IMR-90 (cell line): ENCODE data around the gene MICAL3. TPM values are rescaled to one million over a fixed set of nuclear protein-coding genes. Genes with fewer than 3 reads are reported as not detected.

Experiments
- ATAC-seq: fragments of 200-7000 bp; cut with Tn5 transposase; 2 replicates; pipeline ENCODE4 v1.9.1; 2020; ENCODE audit warnings: low read depth, mild to moderate bottlenecking, moderate library complexity
- BruUV-seq: library from RNA; stranded (reverse); fragments of 400-500 nt; replicated peaks from 2 replicates; lab custom pipeline; 2021; lab: Mats Ljungman, UMichigan
- CTCF ChIA-PET: fragments of 300-600 bp; formaldehyde crosslinking; extraction: SDS; loops from one replicate; lab custom pipeline; 2021; ENCODE audit warnings: antibody characterized with exemption; lab: Yijun Ruan, JAX
- POLR2A ChIA-PET: fragments of 300-600 bp; sonication (Branson Sonifier 250); formaldehyde crosslinking; loops from one replicate; lab custom pipeline; 2022; ENCODE audit warnings: antibody characterized with exemption; ENCODE audit not compliant: unreplicated experiment; lab: Charles Lee
- DNase-seq: peaks from one replicate; pipeline ENCODE4 v3.0.0; 2013
- H2AFZ ChIP-seq: replicated peaks from 2 replicates; pipeline ENCODE3; 2013; ENCODE audit warnings: low read length, mild to moderate bottlenecking; ENCODE audit not compliant: poor library complexity
- H2AK5ac ChIP-seq: 2 replicates; pipeline ENCODE4 v1.6.1; 2013; ENCODE audit warnings: low read depth, low read length, inconsistent platforms
- H2AK9ac ChIP-seq: replicated peaks from 2 replicates; pipeline ENCODE3; 2013; ENCODE audit warnings: mild to moderate bottlenecking, low read depth, low read length, moderate library complexity; ENCODE audit not compliant: poor library complexity
- H2BK120ac ChIP-seq: 2 replicates; pipeline ENCODE4 v1.6.1; 2013; ENCODE audit warnings: low read depth, low read length, inconsistent platforms
- H2BK15ac ChIP-seq: 3 replicates; pipeline ENCODE4 v1.6.1; 2013; ENCODE audit warnings: low read depth, low read length, inconsistent platforms
- H2BK20ac ChIP-seq: 2 replicates; pipeline ENCODE4 v1.6.1; 2013; ENCODE audit warnings: low read depth, mild to moderate bottlenecking, inconsistent platforms, low read length, moderate library complexity
- H2BK5ac ChIP-seq: 2 replicates; pipeline ENCODE4 v1.6.1; 2013; ENCODE audit warnings: mild to moderate bottlenecking, low read depth, low read length, inconsistent platforms; ENCODE audit not compliant: poor library complexity, severe bottlenecking
- H3K14ac ChIP-seq: replicated peaks from 2 replicates; pipeline ENCODE4 v1.6.1; 2013; ENCODE audit warnings: low read depth, low read length, inconsistent platforms
- H3K18ac ChIP-seq: 2 replicates; pipeline ENCODE4 v1.6.1; 2013; ENCODE audit warnings: low read depth, low read length, control low read depth
- H3K23ac ChIP-seq: 2 replicates; pipeline ENCODE4 v1.6.1; 2013; ENCODE audit warnings: low read depth, low read length, inconsistent platforms
- H3K27ac ChIP-seq: 2 replicates; pipeline ENCODE4 v1.5.1; 2013; ENCODE audit warnings: mild to moderate bottlenecking, control low read depth, low read length; ENCODE audit not compliant: insufficient read depth
- H3K27me3 ChIP-seq: 2 replicates; pipeline ENCODE4 v1.6.1; 2013; ENCODE audit warnings: low read length; ENCODE audit not compliant: control insufficient read depth, insufficient read depth
- H3K36me3 ChIP-seq: 2 replicates; pipeline ENCODE4 v1.6.1; 2013; ENCODE audit warnings: low read length, mixed read lengths; ENCODE audit not compliant: control insufficient read depth, insufficient read depth
- H3K4ac ChIP-seq: 2 replicates; pipeline ENCODE4 v1.6.1; 2013; ENCODE audit warnings: low read depth, low read length, inconsistent platforms
- H3K4me1 ChIP-seq: 2 replicates; pipeline ENCODE4 v1.6.1; 2013; ENCODE audit warnings: low read length, mixed read lengths; ENCODE audit not compliant: control insufficient read depth, insufficient read depth
- H3K4me2 ChIP-seq: 2 replicates; pipeline ENCODE4 v1.6.1; 2013; ENCODE audit warnings: low read depth, mild to moderate bottlenecking, control low read depth, low read length, moderate library complexity
- H3K4me3 ChIP-seq: 2 replicates; pipeline ENCODE4 v1.5.1; 2013; ENCODE audit warnings: low read depth, mild to moderate bottlenecking, control low read depth, low read length, moderate library complexity; ENCODE audit not compliant: insufficient read depth
- H3K56ac ChIP-seq: 2 replicates; pipeline ENCODE4 v1.6.1; 2013; ENCODE audit warnings: low read length, inconsistent platforms; ENCODE audit not compliant: insufficient read depth; ENCODE audit errors: extremely low read depth
- H3K79me1 ChIP-seq, 2 experiments: 2 replicates each; pipeline ENCODE4 v1.6.1; 2013; ENCODE audit warnings: low read length in 2 of 2, inconsistent platforms in 1 of 2, low read depth in 1 of 2
- H3K9ac ChIP-seq: 2 replicates; pipeline ENCODE4 v1.6.1; 2013; ENCODE audit warnings: low read depth, low read length, control low read depth
- H3K9me1 ChIP-seq: 2 replicates; pipeline ENCODE4 v1.6.1; 2013; ENCODE audit warnings: low read length, inconsistent platforms; ENCODE audit not compliant: insufficient read depth
- H3K9me3 ChIP-seq: 2 replicates; pipeline ENCODE4 v1.6.1; 2013; ENCODE audit warnings: low read length; ENCODE audit not compliant: control insufficient read depth, insufficient read depth
- H4K20me1 ChIP-seq: 2 replicates; pipeline ENCODE4 v1.6.1; 2013; ENCODE audit warnings: low read length, inconsistent platforms; ENCODE audit not compliant: insufficient read depth
- H4K5ac ChIP-seq: 2 replicates; pipeline ENCODE4 v1.6.1; 2013; ENCODE audit warnings: mild to moderate bottlenecking, low read depth, low read length, control low read depth
- H4K8ac ChIP-seq, 2 experiments: 2 replicates each; pipeline ENCODE4 v1.6.1; 2013; ENCODE audit warnings: low read depth in 2 of 2, low read length in 2 of 2, control low read depth in 1 of 2, inconsistent platforms in 1 of 2
- H4K91ac ChIP-seq: 2 replicates; pipeline ENCODE4 v1.6.1; 2013; ENCODE audit warnings: low read depth, low read length, inconsistent platforms; ENCODE audit not compliant: insufficient read depth
- BHLHE40 ChIP-seq: fragments of 150-350 bp; IDR thresholded peaks from 2 replicates; pipeline ENCODE4 v1.6.1; 2016; ENCODE audit warnings: mild to moderate bottlenecking, low read depth, low read length
- CHD1 ChIP-seq: IDR thresholded peaks from 2 replicates; pipeline ENCODE4 v1.6.1; 2012; ENCODE audit warnings: low read depth, low read length, improper control_type of control experiment
- CTCF ChIP-seq: conservative IDR thresholded peaks from 2 replicates; pipeline ENCODE4 v1.5.1; 2012; ENCODE audit warnings: mild to moderate bottlenecking, low read depth, low read length, improper control_type of control experiment
- ELK1 ChIP-seq: fragments of 150-350 bp; IDR thresholded peaks from 2 replicates; pipeline ENCODE4 v1.6.1; 2016; ENCODE audit warnings: low read depth, mild to moderate bottlenecking, low read length, moderate library complexity, borderline replicate concordance
- MAFK ChIP-seq: IDR thresholded peaks from 2 replicates; pipeline ENCODE4 v1.6.1; 2012; ENCODE audit warnings: low read depth, low read length, improper control_type of control experiment
- RAD21 ChIP-seq: IDR thresholded peaks from 2 replicates; pipeline ENCODE4 v1.6.1; 2012; ENCODE audit warnings: low read length, improper control_type of control experiment
- RCOR1 ChIP-seq: IDR thresholded peaks from 2 replicates; pipeline ENCODE4 v1.6.1; 2012; ENCODE audit warnings: mild to moderate bottlenecking, low read length, improper control_type of control experiment; ENCODE audit not compliant: insufficient replicate concordance
- USF2 ChIP-seq: fragments of 150-350 bp; IDR thresholded peaks from 2 replicates; pipeline ENCODE4 v1.6.1; 2017; ENCODE audit warnings: mild to moderate bottlenecking, antibody characterized with exemption, low read length, low read depth
- WGBS, 2 experiments: methylation state at CpG; one replicate each; pipeline versions ENCODE4 v1.1.5 to v1.1.7; 2013; ENCODE audit warnings: missing lambda C conversion rate in 2 of 2; ENCODE audit not compliant: insufficient read length in 1 of 2; ENCODE audit errors: extremely low coverage in 2 of 2; 5-methylcytosine and 5-hydroxymethylcytosine counted together
- dilution Hi-C: fragments of 300-500 bp; cut with HindIII; formaldehyde crosslinking; loops from one replicate; pipeline ENCODE4 v1.14.3; 2018; ENCODE audit warnings: low sequenced_read_pairs; ENCODE audit not compliant: unreplicated experiment
- in situ Hi-C: fragments of 300-500 bp; cut with MboI; formaldehyde crosslinking; loops from 3 replicates; pipeline ENCODE4 v1.14.3; 2019; ENCODE audit warnings: low sequenced_read_pairs, inconsistent platforms, mixed read lengths
- intact Hi-C: fragments of 100-400 bp; cut with micrococcal nuclease; formaldehyde crosslinking; loops from 2 replicates; pipeline ENCODE4 v1.10.0; 2022
- polyA plus RNA-seq, 3 experiments: library from polyadenylated mRNA; depleted of rRNA; stranded (reverse); fragments of >200 nt; gene quantifications; 2 replicates each; pipeline ENCODE4 v1.2.3, GENCODE V29; 2012; ENCODE audit warnings: low replicate concordance in 1 of 3
- total RNA-seq: library from RNA; depleted of rRNA; stranded (reverse); fragments of >200 nt; gene quantifications from 2 replicates; pipeline ENCODE4 v1.2.3, GENCODE V29; 2012

MICAL3 gene
- total and polyA plus RNA-seq, 2 of the 4 experiments (the other 2 are of a cell fraction) = 17.6 to 26.8 TPM

GRCh38 chr22:17754233-17754925 is 270.0 kb downstream of the MICAL3 start:
- Histone ChIP-seq H3K79me1 (peaks cover 26 to 36% of the 10 kb centered on the region in 2 experiments), H3K9ac (no peak overlapping the region), H3K23ac (no peak overlapping the region), H4K91ac (no peak overlapping the region), H3K4me3 (no peak overlapping the region), H4K20me1 (peaks cover 5% of the 10 kb centered on the region), H3K4me1 (no peaks in the 10 kb centered on the region), H3K9me3 (no peaks in the 10 kb centered on the region), H4K8ac (no peak overlapping the region), H2AFZ (no peak overlapping the region), H3K36me3 (no peaks in the 10 kb centered on the region), H3K4ac (no peak overlapping the region), H3K9me1 (no peaks in the 10 kb centered on the region; the same call in 1 of the 2 replicates), H2AK9ac (no peak overlapping the region), H2BK15ac (no peak overlapping the region), H3K27ac (no peak overlapping the region), H2AK5ac (no peak overlapping the region), H3K56ac (no peak overlapping the region), H2BK120ac (no peak overlapping the region), H4K5ac (no peak overlapping the region), H3K27me3 (no peaks in the 10 kb centered on the region), H3K18ac (no peak overlapping the region), H3K14ac (no peak overlapping the region), H3K4me2 (no peak overlapping the region), H2BK5ac (no peak overlapping the region), H2BK20ac (no peak overlapping the region)
- TF ChIP-seq CHD1 (no peak), RCOR1 (no peak), CTCF (0 out of 2 replicates have a peak, but pooled peaks have one; percentile 9), MAFK (no peak), USF2 (no peak), BHLHE40 (no peak), ELK1 (no peak), RAD21 (0 out of 2 replicates have a peak, but pooled peaks have one; percentile 7)
- 83% methylated on average over 6 of the region's 14 CpGs; no CpG with 5 or more reads in 1 of the 2 experiments for whole genome bisulfite sequencing, 2 experiments
- DNase-seq (no peak), ATAC-seq (no peak)
- POLR2A ChIA-PET = no interaction called here
- intact Hi-C loops = no loop called here
- in situ Hi-C loops = no loop called here
- dilution Hi-C loops = no loop called here
- CTCF ChIA-PET = no interaction called here
- no TSS peak for BruUV-seq
